H9 (cell line): ENCODE data around the gene MAPK8. TPM values are rescaled to one million over a fixed set of nuclear protein-coding genes. Genes with fewer than 3 reads are reported as not detected.
A peak's percentile ranks its signal among the peaks of the same experiment; 100 is the strongest.

Source experiments
- DNase-seq: peaks from one replicate; pipeline ENCODE4 v3.0.0-alpha.2; 2017
- H2AFZ ChIP-seq: one replicate; pipeline ENCODE4 v1.6.1; 2013; ENCODE audit warnings: mild to moderate bottlenecking, low read length, control low read depth, moderate library complexity
- H2AK5ac ChIP-seq: 2 replicates; pipeline ENCODE4 v1.6.1; 2013; ENCODE audit warnings: low read length, control low read depth, mixed read lengths; ENCODE audit not compliant: insufficient read length
- H2BK120ac ChIP-seq: one replicate; pipeline ENCODE4 v1.6.1; 2013; ENCODE audit warnings: low read depth, mild to moderate bottlenecking, low read length, control low read depth, inconsistent platforms; ENCODE audit not compliant: poor library complexity, severe bottlenecking
- H2BK12ac ChIP-seq: 2 replicates; pipeline ENCODE4 v1.6.1; 2013; ENCODE audit warnings: low read length, control low read depth, mixed read lengths, low read depth; ENCODE audit not compliant: insufficient read length
- H2BK15ac ChIP-seq: 2 replicates; pipeline ENCODE4 v1.6.1; 2013; ENCODE audit warnings: low read depth, low read length, control low read depth
- H2BK20ac ChIP-seq: one replicate; pipeline ENCODE4 v1.6.1; 2013; ENCODE audit warnings: low read depth, mild to moderate bottlenecking, low read length, control low read depth, inconsistent platforms; ENCODE audit not compliant: poor library complexity, severe bottlenecking
- H2BK5ac ChIP-seq: 2 replicates; pipeline ENCODE4 v1.6.1; 2013; ENCODE audit warnings: low read length, control low read depth, mixed read lengths; ENCODE audit not compliant: insufficient read length
- H3K14ac ChIP-seq: 2 replicates; pipeline ENCODE4 v1.6.1; 2013; ENCODE audit warnings: low read length, control low read depth; ENCODE audit not compliant: insufficient read depth
- H3K18ac ChIP-seq: 2 replicates; pipeline ENCODE4 v1.6.1; 2013; ENCODE audit warnings: low read depth, mild to moderate bottlenecking, mixed read lengths, low read length, control low read depth; ENCODE audit not compliant: insufficient read length
- H3K23ac ChIP-seq: 2 replicates; pipeline ENCODE4 v1.6.1; 2013; ENCODE audit warnings: low read length, control low read depth, mixed read lengths, low read depth; ENCODE audit not compliant: insufficient read length
- H3K23me2 ChIP-seq: 2 replicates; pipeline ENCODE4 v1.6.1; 2013; ENCODE audit warnings: low read depth, mild to moderate bottlenecking, mixed read lengths, low read length, control low read depth; ENCODE audit not compliant: insufficient read length, poor library complexity, severe bottlenecking
- H3K27ac ChIP-seq: 2 replicates; pipeline ENCODE4 v1.5.1; 2013; ENCODE audit warnings: low read length, control low read depth, mixed read lengths, low read depth; ENCODE audit not compliant: insufficient read length
- H3K27me3 ChIP-seq: 2 replicates; pipeline ENCODE4 v1.6.1; 2013; ENCODE audit warnings: low read length, control low read depth, inconsistent platforms; ENCODE audit not compliant: insufficient read depth
- H3K4ac ChIP-seq: 2 replicates; pipeline ENCODE4 v1.6.1; 2013; ENCODE audit warnings: low read depth, mild to moderate bottlenecking, control low read depth, inconsistent platforms, low read length, moderate library complexity
- H3K4me1 ChIP-seq: 2 replicates; pipeline ENCODE4 v1.6.1; 2013; ENCODE audit warnings: low read length, control low read depth, inconsistent platforms; ENCODE audit not compliant: insufficient read depth
- H3K4me2 ChIP-seq: 2 replicates; pipeline ENCODE4 v1.6.1; 2013; ENCODE audit warnings: low read length, control low read depth, mixed read lengths; ENCODE audit not compliant: insufficient read length, insufficient read depth
- H3K56ac ChIP-seq: 2 replicates; pipeline ENCODE4 v1.6.1; 2013; ENCODE audit warnings: low read depth, mild to moderate bottlenecking, mixed read lengths, low read length, control low read depth; ENCODE audit not compliant: insufficient read length
- H3K79me1 ChIP-seq: 2 replicates; pipeline ENCODE4 v1.6.1; 2013; ENCODE audit warnings: low read depth, mild to moderate bottlenecking, moderate library complexity, low read length, control low read depth, inconsistent platforms; ENCODE audit not compliant: insufficient read depth, poor library complexity, severe bottlenecking
- H3K79me2 ChIP-seq: 2 replicates; pipeline ENCODE4 v1.6.1; 2013; ENCODE audit warnings: low read length, control low read depth, inconsistent platforms; ENCODE audit not compliant: insufficient read depth
- H3K9ac ChIP-seq: 2 replicates; pipeline ENCODE4 v1.6.1; 2013; ENCODE audit warnings: low read length, control low read depth, mixed read lengths; ENCODE audit not compliant: insufficient read length; ENCODE audit errors: extremely low read depth
- H3K9me3 ChIP-seq: one replicate; pipeline ENCODE4 v1.6.1; 2013; ENCODE audit warnings: low read depth, low read length, inconsistent platforms; ENCODE audit not compliant: control insufficient read depth
- H3T11ph ChIP-seq: one replicate; pipeline ENCODE4 v1.6.1; 2013; ENCODE audit warnings: mild to moderate bottlenecking, low read length, control low read depth, inconsistent platforms
- H4K20me1 ChIP-seq: one replicate; pipeline ENCODE4 v1.6.1; 2013; ENCODE audit not compliant: control insufficient read depth, insufficient read length, insufficient read depth
- H4K5ac ChIP-seq: 2 replicates; pipeline ENCODE4 v1.6.1; 2013; ENCODE audit warnings: low read depth, mild to moderate bottlenecking, mixed read lengths, low read length, control low read depth; ENCODE audit not compliant: insufficient read length
- H4K8ac ChIP-seq: replicated peaks from 2 replicates; pipeline ENCODE4 v1.6.1; 2013; ENCODE audit warnings: low read length, control low read depth, mixed read lengths, low read depth; ENCODE audit not compliant: insufficient read length
- H4K91ac ChIP-seq: 2 replicates; pipeline ENCODE4 v1.6.1; 2013; ENCODE audit warnings: low read depth, mild to moderate bottlenecking, moderate library complexity, mixed read lengths, low read length, control low read depth; ENCODE audit not compliant: insufficient read length
- H3K27ac Mint-ChIP-seq, 3 experiments: 2 replicates in 2 of 3; 3 replicates in 1 of 3; pipeline ENCODE4 v1.8.0; 2020 to 2021; ENCODE audit warnings: mixed read lengths in 3 of 3, mild to moderate bottlenecking in 1 of 3, moderate library complexity in 1 of 3
- H3K27me3 Mint-ChIP-seq: 2 replicates; pipeline ENCODE4 v1.8.0; 2021; ENCODE audit warnings: low read depth, mild to moderate bottlenecking, moderate library complexity, mixed read lengths
- H3K36me3 Mint-ChIP-seq, 3 experiments: 2 replicates in 2 of 3; 3 replicates in 1 of 3; pipeline ENCODE4 v1.8.0; 2020 to 2021; ENCODE audit warnings: low read depth in 3 of 3, mixed read lengths in 3 of 3; ENCODE audit not compliant: insufficient read depth in 1 of 3
- H3K4me1 Mint-ChIP-seq, 2 experiments: 2 replicates each; pipeline ENCODE4 v1.8.0; 2020; ENCODE audit warnings: mixed read lengths in 2 of 2
- H3K4me3 Mint-ChIP-seq, 2 experiments: 2 replicates in 1 of 2; 3 replicates in 1 of 2; pipeline ENCODE4 v1.8.0; 2020 to 2021; ENCODE audit warnings: mild to moderate bottlenecking in 2 of 2, mixed read lengths in 2 of 2, moderate library complexity in 1 of 2
- H3K9me3 Mint-ChIP-seq, 2 experiments: 2 replicates in 1 of 2; 3 replicates in 1 of 2; pipeline ENCODE4 v1.8.0; 2020; ENCODE audit warnings: mild to moderate bottlenecking in 2 of 2, mixed read lengths in 2 of 2, moderate library complexity in 1 of 2
- CTCF ChIP-seq: fragments of 200-600 bp; sonication (generic); conservative IDR thresholded peaks from 3 replicates; pipeline ENCODE4 v1.8.0; 2021; ENCODE audit warnings: antibody characterized with exemption, mild to moderate bottlenecking
- WGBS: extraction: QIAGEN DNeasy Blood & Tissue Kit; methylation state at CpG from one replicate; pipeline ENCODE4 v1.1.7; 2013; ENCODE audit warnings: missing lambda C conversion rate, low lambda C conversion rate, mixed read lengths; ENCODE audit not compliant: insufficient read length; ENCODE audit errors: extremely low coverage; 5-methylcytosine and 5-hydroxymethylcytosine counted together
- total RNA-seq: library from RNA; stranded (reverse); gene quantifications from 2 replicates; pipeline ENCODE4 v1.2.1, GENCODE V29; 2021

MAPK8 gene
- total RNA-seq, 1 experiment from 2014 or later: 52.0 TPM

DNA sequence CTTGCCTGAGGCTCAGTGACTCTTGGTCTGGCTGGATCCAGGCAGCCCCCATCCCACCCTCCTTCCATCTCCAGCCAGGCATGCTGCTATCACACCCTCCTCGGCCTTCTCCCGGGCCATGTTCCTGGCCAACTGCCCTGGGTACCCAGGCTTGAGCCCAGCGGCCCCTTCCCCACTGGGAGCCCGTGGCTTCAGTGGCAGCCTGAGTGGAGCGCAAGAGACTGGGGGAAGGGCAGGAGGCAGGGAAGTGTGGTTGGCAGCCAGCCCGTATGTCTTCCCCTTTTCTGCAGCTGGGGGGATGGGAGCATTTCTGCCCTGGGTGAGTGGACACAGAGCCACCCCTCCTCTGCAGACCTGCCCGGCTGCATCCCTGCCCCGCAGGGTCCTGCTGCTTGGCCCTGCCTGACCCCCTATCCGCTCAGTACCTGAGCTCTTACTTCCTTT lies 149.9 kb downstream of the MAPK8 start:
- H4K5ac ChIP-seq: no peak overlapping the region
- no peak overlapping the region for H2AK5ac ChIP-seq
- H2BK20ac ChIP-seq: no peak overlapping the region
- H3T11ph ChIP-seq: no peak overlapping the region
- H3K23me2 ChIP-seq: no peaks in the 10 kb centered on the region
- Mint-ChIP-seq H3K27me3 (no peaks in the 10 kb centered on the region), H3K27ac (peak overlapping the region in 1 of 3 experiments; percentile 34; a peak in 1 of 7 replicates), H3K4me1 (peaks cover 14 to 27% of the 10 kb centered on the region in 2 experiments; a peak in 3 of 4 replicates), H3K9me3 (no peaks in the 10 kb centered on the region), H3K36me3 (peaks cover 2 to 4% (median 4%) of the 10 kb centered on the region in 3 experiments; a peak in 4 of 7 replicates), H3K4me3 (no peak overlapping the region)
- H2BK5ac ChIP-seq: no peak overlapping the region
- H3K79me2 ChIP-seq: no peaks in the 10 kb centered on the region
- H3K4me1 ChIP-seq: no peaks in the 10 kb centered on the region
- H3K79me1 ChIP-seq: no peaks in the 10 kb centered on the region
- H3K27me3 ChIP-seq: no peaks in the 10 kb centered on the region
- H4K91ac ChIP-seq: no peak overlapping the region
- H3K14ac ChIP-seq: no peak overlapping the region
- no peak overlapping the region for H3K23ac ChIP-seq
- no peak overlapping the region for H2BK120ac ChIP-seq
- no peak overlapping the region for H3K4me2 ChIP-seq
- no peak overlapping the region for H2AFZ ChIP-seq
- no peaks in the 10 kb centered on the region for H4K20me1 ChIP-seq
- no peak for TF ChIP-seq CTCF
- no peaks in the 10 kb centered on the region for H3K9me3 ChIP-seq
- no peak overlapping the region for H3K56ac ChIP-seq
- no peak overlapping the region for H3K9ac ChIP-seq
- H3K18ac ChIP-seq: no peak overlapping the region
- H2BK15ac ChIP-seq: no peak overlapping the region
- H2BK12ac ChIP-seq: no peak overlapping the region
- peak; percentile 32 for DNase-seq
- no CpG with 5 or more reads among the region's 9 CpGs for WGBS
- H3K27ac ChIP-seq: no peak overlapping the region
- H3K4ac ChIP-seq: no peak overlapping the region
- no peak overlapping the region for H4K8ac ChIP-seq
